ENCODE data around the gene RCOR2. TPM values are rescaled to one million over a fixed set of nuclear protein-coding genes. Genes with fewer than 3 reads are reported as not detected.
A peak's percentile ranks its signal among the peaks of the same experiment; 100 is the strongest.

RCOR2 gene
- polyA plus RNA-seq, 1 donor (not counting 4 experiments of a cell fraction or from before 2014, with no cell fraction given) = 0.46 TPM

- no peaks in the 10 kb centered on the region for H3K9me3 ChIP-seq (ENCODE audit: control insufficient read depth, low read depth, low read length)
- peaks cover 9% of the 10 kb centered on the region for H3K4me1 ChIP-seq (ENCODE audit: control insufficient read depth, extremely low read depth, insufficient read depth, low read length)
- H3K4me3 ChIP-seq (ENCODE audit: control insufficient read depth in 2 of 3, extremely low read depth in 1 of 3, insufficient read depth in 2 of 3, low read depth in 1 of 3, low read length in 3 of 3) = no peak overlapping the region
- dilution Hi-C loops (cut with MboI; ENCODE audit: extremely low pct_ligation_motif_present, low sequenced_read_pairs) = no loop called here
- DNase-seq (ENCODE audit: low read depth, low spot score) = no peak
- H3K9ac ChIP-seq (ENCODE audit: control insufficient read depth, extremely low read depth, insufficient read depth, low read length) = no peak overlapping the region
- H3K27ac ChIP-seq (ENCODE audit: control insufficient read depth, insufficient read depth, low read length) = no peak overlapping the region
- H3K36me3 ChIP-seq (ENCODE audit: control insufficient read depth in 2 of 2, extremely low read depth in 1 of 2, insufficient read depth in 2 of 2, low read length in 2 of 2) = peaks cover 0 to 6% of the 10 kb centered on the region in 2 experiments
- no peak overlapping the region for H3K4me2 ChIP-seq (ENCODE audit: control insufficient read depth, extremely low read depth, insufficient read depth, low read depth, low read length)
- H3K79me2 ChIP-seq (ENCODE audit: control insufficient read depth, insufficient read depth, low read length) = no peaks in the 10 kb centered on the region
- no peak for TF ChIP-seq CTCF (optimal IDR thresholded peaks at IDR 0.05 in 1 of 3, IDR thresholded peaks at IDR 0.05 in 1 of 3, conservative IDR thresholded peaks at IDR 0.05 in 1 of 3; ENCODE audit: extremely low read depth in 1 of 3, insufficient read depth in 2 of 3, low read length in 3 of 3)
- TF ChIP-seq EZH2 (IDR thresholded peaks at IDR 0.05; ENCODE audit: low read length) = no peak
- H4K20me1 ChIP-seq (ENCODE audit: control insufficient read depth, extremely low read depth, insufficient read depth, low read length) = no peaks in the 10 kb centered on the region
- peaks cover 9% of the 10 kb centered on the region for H3K27me3 ChIP-seq (ENCODE audit: control insufficient read depth, extremely low read depth, insufficient read depth, low read length)
- no peak overlapping the region for H2AFZ ChIP-seq (ENCODE audit: control insufficient read depth, low read length)
- no peaks in the 10 kb centered on the region for H3K9me1 ChIP-seq (ENCODE audit: control insufficient read depth, extremely low read depth, insufficient read depth, low read length)
- no peak for FAIRE-seq
Measured at GRCh38 chr11:63913866-63914830, 2.8 kb downstream of the RCOR2 start.

- no peak overlapping the region for H3K27ac ChIP-seq (ENCODE audit: control insufficient read depth, insufficient read depth, low read length)
- no peaks in the 10 kb centered on the region for H3K9me3 ChIP-seq (ENCODE audit: control insufficient read depth, low read depth, low read length)
- H3K4me2 ChIP-seq (ENCODE audit: control insufficient read depth, extremely low read depth, insufficient read depth, low read depth, low read length) = no peak overlapping the region
- TF ChIP-seq EZH2 (IDR thresholded peaks at IDR 0.05; ENCODE audit: low read length) = no peak
- peak in 1 of 3 experiments; percentile 2 for TF ChIP-seq CTCF (optimal IDR thresholded peaks at IDR 0.05 in 1 of 3, IDR thresholded peaks at IDR 0.05 in 1 of 3, conservative IDR thresholded peaks at IDR 0.05 in 1 of 3; ENCODE audit: extremely low read depth in 1 of 3, insufficient read depth in 2 of 3, low read length in 3 of 3)
- FAIRE-seq = no peak
- no peaks in the 10 kb centered on the region for H3K9me1 ChIP-seq (ENCODE audit: control insufficient read depth, extremely low read depth, insufficient read depth, low read length)
- dilution Hi-C loops (cut with MboI; ENCODE audit: extremely low pct_ligation_motif_present, low sequenced_read_pairs) = no loop called here
- H3K4me1 ChIP-seq (ENCODE audit: control insufficient read depth, extremely low read depth, insufficient read depth, low read length) = peaks cover 3% of the 10 kb centered on the region
- H3K27me3 ChIP-seq (ENCODE audit: control insufficient read depth, extremely low read depth, insufficient read depth, low read length) = peaks cover 9% of the 10 kb centered on the region
- H3K79me2 ChIP-seq (ENCODE audit: control insufficient read depth, insufficient read depth, low read length) = no peaks in the 10 kb centered on the region
- peaks cover 3 to 13% of the 10 kb centered on the region in 2 experiments for H3K36me3 ChIP-seq (ENCODE audit: control insufficient read depth in 2 of 2, extremely low read depth in 1 of 2, insufficient read depth in 2 of 2, low read length in 2 of 2)
- no peak overlapping the region for H3K4me3 ChIP-seq (ENCODE audit: control insufficient read depth in 2 of 3, extremely low read depth in 1 of 3, insufficient read depth in 2 of 3, low read depth in 1 of 3, low read length in 3 of 3)
- no peak overlapping the region for H3K9ac ChIP-seq (ENCODE audit: control insufficient read depth, extremely low read depth, insufficient read depth, low read length)
- no peaks in the 10 kb centered on the region for H4K20me1 ChIP-seq (ENCODE audit: control insufficient read depth, extremely low read depth, insufficient read depth, low read length)
- H2AFZ ChIP-seq (ENCODE audit: control insufficient read depth, low read length) = no peak overlapping the region
- DNase-seq (ENCODE audit: low read depth, low spot score) = no peak
Measured at GRCh38 chr11:63912678-63913077, 4.3 kb downstream of the RCOR2 start.

Data from keratinocyte (primary cell).